Stimulated activated CD4-positive, alpha-beta T cell treated with anti-CD3 and anti-CD28 coated beads, TNF-alpha, amount 100 ng/mL, for 4 hours (primary cell): Measurements from ENCODE around the gene PDXDC1.
"Not testable (repeated sequence)": the region's sequence is repeated elsewhere in the genome, so short reads cannot be mapped to it uniquely, and the experiment has no call there.

ENCODE experiments used
- DNase-seq, 3 experiments: peaks; one replicate each; pipeline ENCODE4 v3.0.0-alpha.2; 2020; ENCODE audit warnings: low read depth in 3 of 3

Gene PDXDC1

GRCh38 chr16:14971621-14972228, 3.1 kb upstream of the PDXDC1 start:
- not testable (repeated sequence) for DNase-seq

- DNase-seq: not testable (repeated sequence)
Observed at GRCh38 chr16:14973785-14974322, 972 bp upstream of the PDXDC1 start.

GRCh38 chr16:14974331-14974655, 533 bp upstream of the PDXDC1 start:
- DNase-seq: not testable (repeated sequence)

- DNase-seq: peak; percentile 25 to 49 (median 48)
Observed at GRCh38 chr16:14975418-14976194, 780 bp downstream of the PDXDC1 start.

- not testable (repeated sequence) for DNase-seq
Observed at GRCh38 chr16:14976971-14977736, 2.3 kb downstream of the PDXDC1 start.

- DNase-seq: not testable (repeated sequence)
Observed at GRCh38 chr16:14978281-14978680, 3.5 kb downstream of the PDXDC1 start.

- not testable (repeated sequence) for DNase-seq
Observed at GRCh38 chr16:14978908-14979307, 4.1 kb downstream of the PDXDC1 start.

- not testable (repeated sequence) for DNase-seq
Observed at GRCh38 chr16:14981234-14981633, 6.4 kb downstream of the PDXDC1 start.

- DNase-seq: not testable (repeated sequence)
Observed at GRCh38 chr16:14982521-14982920, 7.7 kb downstream of the PDXDC1 start.

GRCh38 chr16:14988092-14988491, 13.3 kb downstream of the PDXDC1 start:
- not testable (repeated sequence) for DNase-seq

GRCh38 chr16:14988661-14989191, 13.9 kb downstream of the PDXDC1 start:
- DNase-seq: not testable (repeated sequence)

- not testable (repeated sequence) for DNase-seq
Observed at GRCh38 chr16:14989291-14990281, 14.8 kb downstream of the PDXDC1 start.

- DNase-seq: not testable (repeated sequence)
Observed at GRCh38 chr16:14993277-14994151, 18.7 kb downstream of the PDXDC1 start.

- not testable (repeated sequence) for DNase-seq
Observed at GRCh38 chr16:14996702-14997101, 21.9 kb downstream of the PDXDC1 start.

GRCh38 chr16:14998300-14998699, 23.5 kb downstream of the PDXDC1 start:
- not testable (repeated sequence) for DNase-seq

- not testable (repeated sequence) for DNase-seq
Observed at GRCh38 chr16:14999845-15000244, 25.0 kb downstream of the PDXDC1 start.

GRCh38 chr16:15002448-15002847, 27.6 kb downstream of the PDXDC1 start:
- DNase-seq: not testable (repeated sequence)

- not testable (repeated sequence) for DNase-seq
Observed at GRCh38 chr16:15005357-15006132, 30.7 kb downstream of the PDXDC1 start.

GRCh38 chr16:15008647-15009046, 33.8 kb downstream of the PDXDC1 start:
- DNase-seq: not testable (repeated sequence)
